HL-60 (cell line): ENCODE measurements around the gene ZNF436.

Experiments
- DNase-seq, 2 experiments: peaks; one replicate each; pipeline ENCODE4 v3.0.0-alpha.2; 2010 to 2020; ENCODE audit warnings: low read depth in 1 of 2, low spot score in 1 of 2
- H3K27ac ChIP-seq: fragments of 250-450 bp; sonication (Bioruptor Pico); replicated peaks from 2 replicates; pipeline ENCODE4 v1.5.1; 2020; ENCODE audit warnings: mild to moderate bottlenecking, moderate library complexity
- H3K27me3 ChIP-seq: fragments of 250-450 bp; sonication (Bioruptor Pico); 2 replicates; pipeline ENCODE4 v1.5.1; 2021; ENCODE audit warnings: mild to moderate bottlenecking, moderate library complexity; ENCODE audit not compliant: insufficient read depth, poor library complexity, severe bottlenecking
- H3K4me3 ChIP-seq: replicated peaks from 2 replicates; pipeline ENCODE4 v1.5.1; 2011; ENCODE audit warnings: mild to moderate bottlenecking, control low read depth, low read length; ENCODE audit not compliant: insufficient read depth
- GABPA ChIP-seq: IDR thresholded peaks from 2 replicates; pipeline ENCODE4 v1.6.1; 2012; ENCODE audit warnings: low read depth
- POLR2AphosphoS5 ChIP-seq: IDR thresholded peaks from 2 replicates; pipeline ENCODE4 v1.6.1; 2012; ENCODE audit warnings: low read depth
- SPI1 ChIP-seq: IDR thresholded peaks from 2 replicates; pipeline ENCODE4 v1.6.1; 2012; ENCODE audit warnings: low read depth, mild to moderate bottlenecking, borderline replicate concordance
- TF ChIP-seq, protein P1 (sequence below): IDR thresholded peaks from one replicate; pipeline ENCODE4 v1.5.1; 2011; ENCODE audit warnings: low read length, control low read depth, inconsistent platforms; ENCODE audit not compliant: insufficient read depth
- TF ChIP-seq, protein P2 (sequence below): IDR thresholded peaks from 2 replicates; pipeline ENCODE4 v1.6.1; 2012; ENCODE audit warnings: low read depth; ENCODE audit not compliant: insufficient replicate concordance

ZNF436 gene

DNA sequence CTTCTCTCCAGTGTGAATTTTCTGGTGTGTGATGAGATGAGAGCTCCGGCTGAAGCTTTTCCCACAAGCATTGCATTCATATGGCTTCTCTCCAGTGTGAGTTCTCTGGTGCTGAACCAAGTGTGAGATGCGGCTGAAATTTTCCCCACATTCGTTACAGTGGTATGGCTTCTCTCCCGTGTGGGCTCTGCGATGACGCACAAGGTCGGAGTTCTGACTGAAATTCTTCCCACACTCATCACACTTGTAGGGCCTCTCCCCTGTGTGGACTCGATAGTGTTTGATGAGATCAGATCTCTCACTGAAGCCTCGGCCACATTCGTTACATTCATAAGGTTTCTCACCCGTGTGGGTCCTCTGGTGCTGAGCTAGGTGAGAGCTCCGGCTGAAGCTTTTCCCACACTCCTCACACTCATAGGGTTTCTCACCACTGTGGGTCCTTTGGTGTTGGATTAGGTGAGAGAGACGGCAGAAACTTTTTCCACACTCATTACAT, 7.4 kb downstream of the ZNF436 start:
- H3K27me3 ChIP-seq, result no peaks in the 10 kb centered on the region
- H3K27ac ChIP-seq, result no peak overlapping the region
- DNase-seq, result no peak
- TF ChIP-seq GABPA, result no peak
- TF ChIP-seq, protein P1, sequence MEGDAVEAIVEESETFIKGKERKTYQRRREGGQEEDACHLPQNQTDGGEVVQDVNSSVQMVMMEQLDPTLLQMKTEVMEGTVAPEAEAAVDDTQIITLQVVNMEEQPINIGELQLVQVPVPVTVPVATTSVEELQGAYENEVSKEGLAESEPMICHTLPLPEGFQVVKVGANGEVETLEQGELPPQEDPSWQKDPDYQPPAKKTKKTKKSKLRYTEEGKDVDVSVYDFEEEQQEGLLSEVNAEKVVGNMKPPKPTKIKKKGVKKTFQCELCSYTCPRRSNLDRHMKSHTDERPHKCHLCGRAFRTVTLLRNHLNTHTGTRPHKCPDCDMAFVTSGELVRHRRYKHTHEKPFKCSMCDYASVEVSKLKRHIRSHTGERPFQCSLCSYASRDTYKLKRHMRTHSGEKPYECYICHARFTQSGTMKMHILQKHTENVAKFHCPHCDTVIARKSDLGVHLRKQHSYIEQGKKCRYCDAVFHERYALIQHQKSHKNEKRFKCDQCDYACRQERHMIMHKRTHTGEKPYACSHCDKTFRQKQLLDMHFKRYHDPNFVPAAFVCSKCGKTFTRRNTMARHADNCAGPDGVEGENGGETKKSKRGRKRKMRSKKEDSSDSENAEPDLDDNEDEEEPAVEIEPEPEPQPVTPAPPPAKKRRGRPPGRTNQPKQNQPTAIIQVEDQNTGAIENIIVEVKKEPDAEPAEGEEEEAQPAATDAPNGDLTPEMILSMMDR, result no peak
- no peak overlapping the region for H3K4me3 ChIP-seq

DNA sequence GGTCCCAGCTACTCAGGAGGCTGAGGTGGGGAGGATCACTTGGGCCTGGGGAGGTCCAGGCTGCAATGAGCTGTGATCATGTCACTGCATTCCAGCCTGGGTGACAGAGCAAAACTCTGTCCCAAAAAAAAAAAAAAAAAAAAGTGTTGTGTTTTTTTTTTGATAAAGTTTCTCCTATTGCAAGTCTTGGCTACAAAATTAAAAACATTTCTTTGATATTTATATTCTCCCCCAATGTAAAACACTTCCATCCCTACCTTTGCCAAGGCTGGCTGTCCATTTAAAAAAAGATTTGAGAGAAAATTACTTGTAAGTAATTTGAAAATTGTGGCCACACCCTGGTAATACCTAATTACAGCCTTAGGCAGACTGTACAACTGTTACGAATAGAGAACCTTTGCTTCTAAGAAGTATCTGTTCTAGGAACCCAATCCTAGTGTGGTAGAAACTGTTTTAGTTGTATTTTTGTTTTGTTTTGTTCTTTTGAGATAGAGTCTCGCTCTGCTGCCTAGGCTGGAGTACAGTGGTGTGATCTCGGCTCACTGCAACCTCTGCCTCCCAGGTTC, 11.2 kb downstream of the ZNF436 start:
- TF ChIP-seq POLR2AphosphoS5 (no peak), GABPA (no peak), SPI1 (no peak)
- TF ChIP-seq, protein P1, result no peak
- TF ChIP-seq, protein P2, sequence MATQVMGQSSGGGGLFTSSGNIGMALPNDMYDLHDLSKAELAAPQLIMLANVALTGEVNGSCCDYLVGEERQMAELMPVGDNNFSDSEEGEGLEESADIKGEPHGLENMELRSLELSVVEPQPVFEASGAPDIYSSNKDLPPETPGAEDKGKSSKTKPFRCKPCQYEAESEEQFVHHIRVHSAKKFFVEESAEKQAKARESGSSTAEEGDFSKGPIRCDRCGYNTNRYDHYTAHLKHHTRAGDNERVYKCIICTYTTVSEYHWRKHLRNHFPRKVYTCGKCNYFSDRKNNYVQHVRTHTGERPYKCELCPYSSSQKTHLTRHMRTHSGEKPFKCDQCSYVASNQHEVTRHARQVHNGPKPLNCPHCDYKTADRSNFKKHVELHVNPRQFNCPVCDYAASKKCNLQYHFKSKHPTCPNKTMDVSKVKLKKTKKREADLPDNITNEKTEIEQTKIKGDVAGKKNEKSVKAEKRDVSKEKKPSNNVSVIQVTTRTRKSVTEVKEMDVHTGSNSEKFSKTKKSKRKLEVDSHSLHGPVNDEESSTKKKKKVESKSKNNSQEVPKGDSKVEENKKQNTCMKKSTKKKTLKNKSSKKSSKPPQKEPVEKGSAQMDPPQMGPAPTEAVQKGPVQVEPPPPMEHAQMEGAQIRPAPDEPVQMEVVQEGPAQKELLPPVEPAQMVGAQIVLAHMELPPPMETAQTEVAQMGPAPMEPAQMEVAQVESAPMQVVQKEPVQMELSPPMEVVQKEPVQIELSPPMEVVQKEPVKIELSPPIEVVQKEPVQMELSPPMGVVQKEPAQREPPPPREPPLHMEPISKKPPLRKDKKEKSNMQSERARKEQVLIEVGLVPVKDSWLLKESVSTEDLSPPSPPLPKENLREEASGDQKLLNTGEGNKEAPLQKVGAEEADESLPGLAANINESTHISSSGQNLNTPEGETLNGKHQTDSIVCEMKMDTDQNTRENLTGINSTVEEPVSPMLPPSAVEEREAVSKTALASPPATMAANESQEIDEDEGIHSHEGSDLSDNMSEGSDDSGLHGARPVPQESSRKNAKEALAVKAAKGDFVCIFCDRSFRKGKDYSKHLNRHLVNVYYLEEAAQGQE, result no peak
- no peak overlapping the region for H3K4me3 ChIP-seq
- DNase-seq, result no peak
- H3K27ac ChIP-seq, result no peak overlapping the region
- H3K27me3 ChIP-seq, result no peaks in the 10 kb centered on the region

- H3K27ac ChIP-seq, result no peak overlapping the region
- no peaks in the 10 kb centered on the region for H3K27me3 ChIP-seq
- no peak for DNase-seq
- no peak overlapping the region for H3K4me3 ChIP-seq
- TF ChIP-seq GABPA, result no peak
- TF ChIP-seq, protein P1, result no peak
- TF ChIP-seq SPI1, result no peak
- TF ChIP-seq, protein P2, result no peak
- TF ChIP-seq POLR2AphosphoS5, result no peak
These were observed 12.3 kb downstream of the ZNF436 start for GRCh38 chr1:23357138-23357908.
